Mammary epithelial cell (primary cell): ENCODE results near the gene SLC16A10.

Experiments
- EZH2 ChIP-seq: IDR thresholded peaks from 2 replicates; pipeline ENCODE4 v1.6.1; 2012; ENCODE audit warnings: low read length, inconsistent platforms, borderline replicate concordance
- TF ChIP-seq, protein P1 (sequence below), 2 donors: IDR thresholded peaks in 1 of 2; conservative IDR thresholded peaks in 1 of 2; 2 replicates each; pipeline ENCODE4 v1.5.1; 2011 to 2012; ENCODE audit warnings: inconsistent platforms in 2 of 2, low read length in 2 of 2, mild to moderate bottlenecking in 2 of 2, control low read depth in 1 of 2, low read depth in 1 of 2; ENCODE audit not compliant: insufficient read depth in 1 of 2; ENCODE audit errors: extremely low read depth in 1 of 2

DNA sequence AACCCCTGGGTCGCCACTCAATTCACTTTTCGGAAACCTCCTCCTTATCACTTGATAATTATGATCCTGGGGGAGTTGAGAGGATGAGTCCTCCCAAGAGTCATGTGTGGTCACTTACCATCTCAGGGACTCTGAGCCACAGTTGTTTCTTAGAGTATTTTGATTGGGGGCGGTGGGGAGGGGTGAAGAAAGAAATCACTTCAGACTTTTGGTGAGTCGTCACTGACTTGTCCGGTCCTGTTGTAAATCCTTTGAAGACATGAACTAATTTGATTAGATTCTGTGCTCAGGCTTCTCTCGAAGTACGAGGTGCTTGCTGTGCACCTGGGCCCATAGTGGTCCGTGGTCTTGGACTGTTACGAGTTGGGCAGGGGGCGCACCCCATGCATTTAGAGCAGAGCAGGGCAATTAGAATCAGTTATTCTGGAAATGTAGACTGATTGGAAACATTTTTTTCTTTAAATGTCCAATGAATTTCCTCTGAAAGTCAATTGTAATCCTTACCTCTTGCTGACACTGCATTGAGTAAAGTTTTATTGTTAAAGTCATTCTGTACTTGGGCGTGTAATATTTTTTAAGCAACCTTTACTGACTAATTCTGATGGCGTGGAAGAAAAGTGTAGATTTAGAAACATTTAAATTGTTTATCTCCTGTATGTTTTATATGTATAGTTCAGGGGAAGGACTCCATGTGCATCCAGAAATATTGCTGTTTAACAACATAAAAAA, 173.4 kb downstream of the SLC16A10 start:
- TF ChIP-seq, protein P1, sequence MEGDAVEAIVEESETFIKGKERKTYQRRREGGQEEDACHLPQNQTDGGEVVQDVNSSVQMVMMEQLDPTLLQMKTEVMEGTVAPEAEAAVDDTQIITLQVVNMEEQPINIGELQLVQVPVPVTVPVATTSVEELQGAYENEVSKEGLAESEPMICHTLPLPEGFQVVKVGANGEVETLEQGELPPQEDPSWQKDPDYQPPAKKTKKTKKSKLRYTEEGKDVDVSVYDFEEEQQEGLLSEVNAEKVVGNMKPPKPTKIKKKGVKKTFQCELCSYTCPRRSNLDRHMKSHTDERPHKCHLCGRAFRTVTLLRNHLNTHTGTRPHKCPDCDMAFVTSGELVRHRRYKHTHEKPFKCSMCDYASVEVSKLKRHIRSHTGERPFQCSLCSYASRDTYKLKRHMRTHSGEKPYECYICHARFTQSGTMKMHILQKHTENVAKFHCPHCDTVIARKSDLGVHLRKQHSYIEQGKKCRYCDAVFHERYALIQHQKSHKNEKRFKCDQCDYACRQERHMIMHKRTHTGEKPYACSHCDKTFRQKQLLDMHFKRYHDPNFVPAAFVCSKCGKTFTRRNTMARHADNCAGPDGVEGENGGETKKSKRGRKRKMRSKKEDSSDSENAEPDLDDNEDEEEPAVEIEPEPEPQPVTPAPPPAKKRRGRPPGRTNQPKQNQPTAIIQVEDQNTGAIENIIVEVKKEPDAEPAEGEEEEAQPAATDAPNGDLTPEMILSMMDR (conservative IDR thresholded peaks at IDR 0.05 in 1 of 2, IDR thresholded peaks at IDR 0.05 in 1 of 2; ENCODE audit: extremely low read depth in 1 of 2, insufficient read depth in 1 of 2, low read depth in 1 of 2, low read length in 2 of 2): no peak
- no peak for TF ChIP-seq EZH2
